ENCODE results near the gene DCAF15.

DNA sequence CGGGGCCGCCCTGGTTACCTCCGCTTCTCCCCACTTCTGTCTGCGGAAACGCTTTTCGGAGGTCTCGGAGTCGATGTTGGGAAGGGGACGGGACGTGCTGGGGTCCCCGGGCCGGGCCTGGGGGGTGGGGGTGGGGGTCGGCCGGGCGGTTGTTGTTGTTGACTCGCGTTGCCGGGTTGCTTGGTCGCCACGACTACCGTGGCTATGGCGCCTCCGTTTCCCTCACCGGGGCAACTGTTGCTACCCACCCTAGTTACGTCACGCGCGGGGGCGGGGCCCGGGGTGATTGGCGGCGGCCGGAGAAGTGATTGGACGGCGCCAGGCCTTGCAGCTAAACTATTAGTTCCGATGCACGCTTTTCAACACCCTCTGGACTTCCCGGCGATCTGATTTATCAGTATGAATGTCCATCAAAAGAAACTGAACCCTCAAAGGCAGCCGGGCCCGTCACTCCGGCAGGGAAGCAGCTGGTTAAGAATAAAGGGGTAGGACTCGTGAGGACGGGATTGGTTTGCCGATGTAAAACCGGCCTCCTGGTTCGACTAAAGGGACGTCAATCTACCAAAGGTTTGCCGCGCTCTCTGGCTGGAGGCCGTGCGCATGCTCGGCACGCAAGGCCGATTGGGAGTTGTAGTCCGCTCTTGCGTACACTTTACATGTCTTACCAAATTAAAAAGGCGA is 53.9 kb downstream of the DCAF15 start, which contains the start of gene RFX1:
- TF ChIP-seq, protein P1, sequence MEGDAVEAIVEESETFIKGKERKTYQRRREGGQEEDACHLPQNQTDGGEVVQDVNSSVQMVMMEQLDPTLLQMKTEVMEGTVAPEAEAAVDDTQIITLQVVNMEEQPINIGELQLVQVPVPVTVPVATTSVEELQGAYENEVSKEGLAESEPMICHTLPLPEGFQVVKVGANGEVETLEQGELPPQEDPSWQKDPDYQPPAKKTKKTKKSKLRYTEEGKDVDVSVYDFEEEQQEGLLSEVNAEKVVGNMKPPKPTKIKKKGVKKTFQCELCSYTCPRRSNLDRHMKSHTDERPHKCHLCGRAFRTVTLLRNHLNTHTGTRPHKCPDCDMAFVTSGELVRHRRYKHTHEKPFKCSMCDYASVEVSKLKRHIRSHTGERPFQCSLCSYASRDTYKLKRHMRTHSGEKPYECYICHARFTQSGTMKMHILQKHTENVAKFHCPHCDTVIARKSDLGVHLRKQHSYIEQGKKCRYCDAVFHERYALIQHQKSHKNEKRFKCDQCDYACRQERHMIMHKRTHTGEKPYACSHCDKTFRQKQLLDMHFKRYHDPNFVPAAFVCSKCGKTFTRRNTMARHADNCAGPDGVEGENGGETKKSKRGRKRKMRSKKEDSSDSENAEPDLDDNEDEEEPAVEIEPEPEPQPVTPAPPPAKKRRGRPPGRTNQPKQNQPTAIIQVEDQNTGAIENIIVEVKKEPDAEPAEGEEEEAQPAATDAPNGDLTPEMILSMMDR (IDR thresholded peaks at IDR 0.05): no peak
- no peak for TF ChIP-seq POLR2A (IDR thresholded peaks at IDR 0.05)

Data from esophagus squamous epithelium (tissue), 4 donors.